Naive thymus-derived CD8-positive, alpha-beta T cell (primary cell): ENCODE measurements around the gene IMPG2. TPM values are rescaled to one million over a fixed set of nuclear protein-coding genes. Genes with fewer than 3 reads are reported as not detected.

ENCODE experiments used
- ATAC-seq, 2 donors: fragments of 150-1000 bp; cut with Tn5 transposase in 1 of 2; sonication (Bioruptor Pico), chemical (Tn5 transposase) in 1 of 2; 1 replicate in 1 of 2; 2 replicates in 1 of 2; pipeline ENCODE4 v1.10.0; 2021; ENCODE audit warnings: mild to moderate bottlenecking in 2 of 2, moderate library complexity in 2 of 2
- POLR2A ChIA-PET: fragments of 350-600 bp; sonication (Branson Sonifier 250); formaldehyde crosslinking; loops from one replicate; lab custom pipeline; 2021; ENCODE audit warnings: antibody characterized with exemption; lab: Charles Lee
- DNase-seq, 10 donors: peaks; one replicate each; pipeline versions ENCODE4 v3.0.0 to v3.0.0-alpha.2; 2020 to 2022
- H3K27ac Mint-ChIP-seq, 10 donors: one replicate each; pipeline ENCODE4 v1.8.0; 2020 to 2022; ENCODE audit warnings: mild to moderate bottlenecking in 10 of 10, mixed read lengths in 10 of 10, moderate library complexity in 4 of 10, inconsistent platforms in 1 of 10
- H3K27me3 Mint-ChIP-seq, 5 donors: one replicate each; pipeline ENCODE4 v1.8.0; 2021 to 2022; ENCODE audit warnings: mixed read lengths in 5 of 5
- H3K36me3 Mint-ChIP-seq, 3 donors: one replicate each; pipeline ENCODE4 v1.8.0; 2020 to 2022; ENCODE audit warnings: mixed read lengths in 3 of 3, mild to moderate bottlenecking in 2 of 3, inconsistent platforms in 1 of 3
- H3K4me1 Mint-ChIP-seq, 4 donors: one replicate each; pipeline ENCODE4 v1.8.0; 2021 to 2022; ENCODE audit warnings: mixed read lengths in 4 of 4
- H3K4me3 Mint-ChIP-seq, 10 donors: one replicate each; pipeline ENCODE4 v1.8.0; 2020 to 2022; ENCODE audit warnings: mild to moderate bottlenecking in 10 of 10, mixed read lengths in 10 of 10, moderate library complexity in 6 of 10, inconsistent platforms in 1 of 10
- H3K9me3 Mint-ChIP-seq, 9 donors: one replicate each; pipeline ENCODE4 v1.8.0; 2020 to 2022; ENCODE audit warnings: mixed read lengths in 9 of 9, mild to moderate bottlenecking in 3 of 9, inconsistent platforms in 1 of 9, moderate library complexity in 1 of 9
- polyA plus RNA-seq, 3 donors: library from polyadenylated mRNA; unstranded; fragments of 300-500 nt; fragmentation: Illumina TruSeq; gene quantifications; one replicate each; pipeline ENCODE4 v1.2.3, GENCODE V29; 2021
- total RNA-seq, 8 experiments: library from RNA in 2 of 8; stranded (reverse) in 2 of 8; gene quantifications; one replicate each; pipeline ENCODE4 v1.2.3 and lab custom pipeline; 2021 to 2026

IMPG2 gene
- total and polyA plus RNA-seq, 5 experiments from 2014 or later, result 0.09 to 1.1 (median 0.96) TPM; not detected in 2

- H3K9me3 Mint-ChIP-seq, result peaks cover 0 to 13% (median 0%) of the 10 kb centered on the region in 9 donors
- H3K27me3 Mint-ChIP-seq, result peaks cover 0 to 19% (median 3%) of the 10 kb centered on the region in 5 donors
- ATAC-seq (no peak), DNase-seq (no peak)
- H3K27ac Mint-ChIP-seq, result no peak overlapping the region
- peaks cover 0 to 5% (median 0%) of the 10 kb centered on the region in 3 donors for H3K36me3 Mint-ChIP-seq
- H3K4me3 Mint-ChIP-seq, result no peak overlapping the region
- no peaks in the 10 kb centered on the region for H3K4me1 Mint-ChIP-seq
- POLR2A ChIA-PET, result no interaction called here
Observed at GRCh38 chr3:101189176-101189575, 131.2 kb downstream of the IMPG2 start.

- ATAC-seq, result no peak
- peaks cover 0 to 6% (median 0%) of the 10 kb centered on the region in 9 donors for H3K9me3 Mint-ChIP-seq
- no peaks in the 10 kb centered on the region for H3K4me1 Mint-ChIP-seq
- no peak overlapping the region for H3K4me3 Mint-ChIP-seq
- peaks cover 0 to 5% (median 0%) of the 10 kb centered on the region in 3 donors for H3K36me3 Mint-ChIP-seq
- no peak for DNase-seq
- peaks cover 0 to 21% (median 3%) of the 10 kb centered on the region in 5 donors for H3K27me3 Mint-ChIP-seq
- POLR2A ChIA-PET, result no interaction called here
- no peak overlapping the region for H3K27ac Mint-ChIP-seq
Observed at GRCh38 chr3:101185341-101185740, 135.0 kb downstream of the IMPG2 start.

GRCh38 chr3:101184111-101184510 is 136.3 kb downstream of the IMPG2 start:
- peaks cover 0 to 5% (median 0%) of the 10 kb centered on the region in 3 donors for H3K36me3 Mint-ChIP-seq
- H3K27me3 Mint-ChIP-seq, result peaks cover 0 to 17% (median 4%) of the 10 kb centered on the region in 5 donors
- no peak overlapping the region for H3K27ac Mint-ChIP-seq
- no peak for DNase-seq
- no peaks in the 10 kb centered on the region for H3K4me1 Mint-ChIP-seq
- POLR2A ChIA-PET, result no interaction called here
- H3K4me3 Mint-ChIP-seq, result no peak overlapping the region
- H3K9me3 Mint-ChIP-seq, result peaks cover 0 to 5% (median 0%) of the 10 kb centered on the region in 9 donors
- ATAC-seq, result no peak

DNA sequence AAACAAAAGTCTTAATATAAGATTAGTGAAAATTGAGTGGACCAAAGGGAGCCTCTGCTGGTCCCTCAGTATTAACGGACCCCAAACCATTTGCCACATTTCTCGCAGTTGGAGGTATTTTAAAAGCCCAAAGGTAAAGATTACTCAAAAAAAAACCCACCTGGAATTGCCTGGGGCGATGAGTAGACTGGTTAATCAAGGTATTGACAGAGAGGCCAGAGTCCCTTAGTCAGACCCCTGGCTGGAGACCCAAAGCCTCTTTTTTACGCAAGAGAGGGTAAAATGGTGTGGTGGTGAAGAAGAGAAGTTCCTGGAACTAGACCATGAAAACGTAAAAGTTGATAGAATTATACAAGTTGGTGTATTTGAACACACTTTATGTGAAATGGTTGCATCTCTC is 137.2 kb downstream of the IMPG2 start:
- Mint-ChIP-seq H3K4me1 (no peaks in the 10 kb centered on the region), H3K4me3 (no peak overlapping the region), H3K36me3 (no peaks in the 10 kb centered on the region), H3K27me3 (peaks cover 0 to 11% (median 3%) of the 10 kb centered on the region in 5 donors), H3K27ac (no peak overlapping the region), H3K9me3 (no peaks in the 10 kb centered on the region)
- DNase-seq (no peak), ATAC-seq (no peak)
- POLR2A ChIA-PET, result no interaction called here

DNA sequence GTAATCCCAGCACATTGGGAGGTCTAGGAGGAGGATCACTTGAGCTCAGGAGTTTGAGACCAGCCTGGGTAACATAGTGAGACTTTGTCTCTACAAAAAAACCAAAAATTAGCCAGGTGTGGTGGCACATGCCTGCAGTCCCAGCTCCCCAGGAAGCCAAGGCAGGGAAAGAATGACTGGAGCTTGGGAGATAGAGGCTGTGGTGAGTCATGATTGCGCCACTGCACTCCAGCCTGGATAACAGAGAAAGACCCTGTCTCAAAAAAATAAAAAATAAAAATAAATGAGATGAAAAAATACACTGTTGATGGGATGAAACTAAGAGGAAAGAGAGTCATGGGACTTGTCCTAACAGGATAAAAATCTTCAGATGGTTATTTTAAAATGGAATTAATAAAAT is 137.6 kb downstream of the IMPG2 start:
- ATAC-seq (no peak), DNase-seq (no peak)
- Mint-ChIP-seq H3K27me3 (peaks cover 0 to 11% (median 3%) of the 10 kb centered on the region in 5 donors), H3K9me3 (no peaks in the 10 kb centered on the region), H3K36me3 (no peaks in the 10 kb centered on the region), H3K4me3 (no peak overlapping the region), H3K27ac (no peak overlapping the region), H3K4me1 (no peaks in the 10 kb centered on the region)
- POLR2A ChIA-PET, result no interaction called here

- Mint-ChIP-seq H3K36me3 (no peaks in the 10 kb centered on the region), H3K27me3 (peaks cover 0 to 11% (median 3%) of the 10 kb centered on the region in 5 donors), H3K4me3 (no peak overlapping the region), H3K27ac (no peak overlapping the region), H3K9me3 (no peaks in the 10 kb centered on the region), H3K4me1 (no peaks in the 10 kb centered on the region)
- ATAC-seq (no peak), DNase-seq (no peak)
- POLR2A ChIA-PET, result no interaction called here
Observed at GRCh38 chr3:101181801-101182200, 138.6 kb downstream of the IMPG2 start.

DNA sequence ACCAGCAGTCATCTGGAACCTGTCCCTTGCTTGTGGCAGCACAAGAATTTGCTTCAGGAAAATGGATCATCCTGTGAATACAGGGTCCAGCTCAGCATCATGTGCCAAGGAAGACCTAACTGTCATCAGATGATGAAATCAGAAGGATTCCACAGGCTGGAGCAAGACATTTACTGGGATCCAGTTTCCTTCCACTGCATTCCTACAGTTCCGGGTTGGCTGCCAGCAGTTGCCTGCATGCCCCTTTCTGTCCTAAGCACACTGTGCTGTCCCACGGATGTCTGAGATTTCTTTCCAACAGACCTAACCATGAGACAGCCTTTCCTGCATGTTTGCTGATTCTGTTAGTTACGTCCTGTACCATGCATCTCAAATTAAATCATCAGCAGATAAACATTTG is 140.7 kb downstream of the IMPG2 start:
- Mint-ChIP-seq H3K9me3 (peaks cover 0 to 3% (median 0%) of the 10 kb centered on the region in 9 donors), H3K4me1 (no peaks in the 10 kb centered on the region), H3K4me3 (no peak overlapping the region), H3K36me3 (no peaks in the 10 kb centered on the region), H3K27ac (no peak overlapping the region), H3K27me3 (peaks cover 0 to 11% (median 1%) of the 10 kb centered on the region in 5 donors)
- POLR2A ChIA-PET, result no interaction called here
- ATAC-seq (no peak), DNase-seq (no peak)

- POLR2A ChIA-PET, result no interaction called here
- no peaks in the 10 kb centered on the region for H3K4me1 Mint-ChIP-seq
- peaks cover 0 to 11% (median 1%) of the 10 kb centered on the region in 5 donors for H3K27me3 Mint-ChIP-seq
- no peaks in the 10 kb centered on the region for H3K36me3 Mint-ChIP-seq
- H3K4me3 Mint-ChIP-seq, result no peak overlapping the region
- DNase-seq (no peak), ATAC-seq (no peak)
- no peak overlapping the region for H3K27ac Mint-ChIP-seq
- H3K9me3 Mint-ChIP-seq, result peaks cover 0 to 11% (median 0%) of the 10 kb centered on the region in 9 donors
Observed at GRCh38 chr3:101177577-101177976, 142.8 kb downstream of the IMPG2 start.

Other genes with a start within 250 kb of the IMPG2 start
- 10 to 100 TPM; 71.2 to 72.5 TPM for gene SENP7, start 192.6 kb upstream of the IMPG2 start, total RNA-seq
- 10 to 100 TPM in 1 of 3 donors, 1 to 10 TPM in 2; 6.7 to 11.2 (median 9.3) TPM for gene SENP7, start 192.6 kb upstream of the IMPG2 start, polyA plus RNA-seq
- 10 to 100 TPM; 27.2 to 30.5 TPM for gene TRMT10C, start 241.3 kb upstream of the IMPG2 start, total RNA-seq
- gene TRMT10C, start 241.3 kb upstream of the IMPG2 start, polyA plus RNA-seq, result 10 to 100 TPM; 34.1 to 52.7 (median 36.7) TPM